HG03354 (cell line): Measurements from ENCODE around the gene MBLAC1.
"Not testable (repeated sequence)": the region's sequence is repeated elsewhere in the genome, so short reads cannot be mapped to it uniquely, and the experiment has no call there.

ENCODE experiments used
- ATAC-seq: cut with Tn5 transposase; IDR thresholded peaks from one replicate; pipeline ENCODE4 v1.9.1; 2021; ENCODE audit warnings: mild to moderate bottlenecking; ENCODE audit not compliant: unreplicated experiment, poor library complexity, severe bottlenecking

MBLAC1 gene

DNA sequence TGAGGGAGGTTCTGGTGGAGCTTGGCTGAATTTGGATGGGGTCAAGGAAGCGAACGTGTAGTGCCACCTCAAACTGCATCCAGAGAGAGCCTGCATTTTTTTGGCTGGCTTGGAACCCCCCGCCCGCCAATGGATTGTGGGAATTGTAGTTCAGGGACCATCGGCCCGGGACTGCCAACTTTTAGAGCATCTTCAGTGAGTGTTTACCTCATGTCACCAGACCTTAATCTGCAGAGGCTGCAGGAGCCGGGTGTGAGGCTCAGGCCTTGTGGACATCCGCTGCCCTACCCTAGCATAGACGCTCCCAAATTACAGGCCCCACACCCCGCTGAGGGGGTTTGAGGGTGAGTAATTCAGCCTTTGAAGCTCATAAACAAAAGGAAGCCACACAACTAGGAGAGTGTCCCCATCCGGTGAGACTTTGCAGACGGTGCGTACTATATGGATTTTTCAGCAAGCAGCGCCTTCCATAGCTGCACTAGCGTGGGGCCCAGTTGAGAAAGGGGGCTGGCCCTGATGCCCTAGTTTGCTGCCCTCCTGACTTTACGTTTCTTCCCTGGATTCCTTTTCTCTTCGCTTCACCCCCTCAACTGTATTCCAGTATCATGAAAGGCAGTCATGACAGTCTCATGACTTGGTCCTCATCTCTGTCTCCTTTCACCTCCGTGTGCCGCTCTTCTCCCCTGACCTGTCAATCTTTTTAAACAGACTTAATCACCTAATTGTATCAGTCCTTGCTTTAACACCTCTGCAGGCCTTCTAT is 6.6 kb upstream of the MBLAC1 start:
- ATAC-seq: peak; percentile 41

DNA sequence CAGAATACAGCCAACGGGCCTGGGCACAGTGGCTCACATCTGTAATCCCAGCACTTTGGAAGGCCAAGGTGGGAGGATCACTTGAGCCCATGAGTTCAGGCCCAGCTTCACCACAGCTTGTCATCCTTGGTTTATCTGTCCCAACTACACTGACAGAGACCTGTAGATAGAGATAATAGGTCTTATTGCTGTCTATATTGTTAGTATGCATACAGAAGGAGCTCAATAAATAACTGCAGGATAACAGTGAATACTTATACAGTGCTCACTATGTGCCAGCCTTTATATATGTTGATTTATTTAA is 6.1 kb upstream of the MBLAC1 start:
- ATAC-seq: no peak

DNA sequence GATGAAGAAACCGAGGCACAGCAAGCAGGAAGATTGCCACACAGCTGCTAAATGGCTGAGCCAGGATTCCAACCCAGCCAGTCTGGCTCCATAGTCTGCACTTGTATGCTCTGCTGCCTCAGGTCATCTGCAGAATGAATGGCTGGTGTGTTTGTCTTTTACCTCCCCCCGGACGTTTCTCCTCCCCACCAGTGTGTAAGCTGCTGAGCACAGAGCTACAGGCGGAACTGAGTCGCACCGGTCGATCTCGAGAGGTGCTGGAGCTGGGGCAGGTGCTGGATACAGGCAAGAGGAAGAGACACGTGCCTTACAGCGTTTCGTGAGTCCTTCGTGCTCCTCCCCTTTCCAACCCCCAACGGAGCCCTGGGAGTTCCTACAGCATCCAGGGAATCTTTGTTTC is 4.7 kb upstream of the MBLAC1 start:
- ATAC-seq: no peak

- ATAC-seq: no peak
These were observed 4.2 kb upstream of the MBLAC1 start for GRCh38 chr7:100122568-100122967.

DNA sequence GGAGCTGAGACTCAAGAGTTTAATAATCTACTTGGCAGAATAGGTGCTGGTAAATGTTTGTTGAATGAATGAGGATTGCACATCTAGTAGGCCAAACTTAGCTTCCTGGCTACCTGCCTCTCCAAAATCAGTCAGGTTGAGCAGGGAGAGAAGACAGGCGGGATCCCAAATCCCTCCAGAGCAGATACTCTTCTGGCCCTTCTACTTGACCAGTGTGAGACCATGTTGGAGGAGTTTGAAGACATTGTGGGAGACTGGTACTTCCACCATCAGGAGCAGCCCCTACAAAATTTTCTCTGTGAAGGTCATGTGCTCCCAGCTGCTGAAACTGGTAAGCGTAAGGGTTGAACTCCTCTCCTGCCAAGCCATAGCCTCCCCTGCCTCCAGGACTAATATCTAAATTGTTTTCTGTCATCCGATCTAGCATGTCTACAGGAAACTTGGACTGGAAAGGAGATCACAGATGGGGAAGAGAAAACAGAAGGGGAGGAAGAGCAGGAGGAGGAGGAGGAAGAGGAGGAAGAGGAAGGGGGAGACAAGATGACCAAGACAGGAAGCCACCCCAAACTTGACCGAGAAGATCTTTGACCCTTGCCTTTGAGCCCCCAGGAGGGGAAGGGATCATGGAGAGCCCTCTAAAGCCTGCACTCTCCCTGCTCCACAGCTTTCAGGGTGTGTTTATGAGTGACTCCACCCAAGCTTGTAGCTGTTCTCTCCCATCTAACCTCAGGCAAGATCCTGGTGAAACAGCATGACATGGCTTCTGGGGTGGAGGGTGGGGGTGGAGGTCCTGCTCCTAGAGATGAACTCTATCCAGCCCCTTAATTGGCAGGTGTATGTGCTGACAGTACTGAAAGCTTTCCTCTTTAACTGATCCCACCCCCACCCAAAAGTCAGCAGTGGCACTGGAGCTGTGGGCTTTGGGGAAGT is 2.2 kb upstream of the MBLAC1 start:
- ATAC-seq: no peak

DNA sequence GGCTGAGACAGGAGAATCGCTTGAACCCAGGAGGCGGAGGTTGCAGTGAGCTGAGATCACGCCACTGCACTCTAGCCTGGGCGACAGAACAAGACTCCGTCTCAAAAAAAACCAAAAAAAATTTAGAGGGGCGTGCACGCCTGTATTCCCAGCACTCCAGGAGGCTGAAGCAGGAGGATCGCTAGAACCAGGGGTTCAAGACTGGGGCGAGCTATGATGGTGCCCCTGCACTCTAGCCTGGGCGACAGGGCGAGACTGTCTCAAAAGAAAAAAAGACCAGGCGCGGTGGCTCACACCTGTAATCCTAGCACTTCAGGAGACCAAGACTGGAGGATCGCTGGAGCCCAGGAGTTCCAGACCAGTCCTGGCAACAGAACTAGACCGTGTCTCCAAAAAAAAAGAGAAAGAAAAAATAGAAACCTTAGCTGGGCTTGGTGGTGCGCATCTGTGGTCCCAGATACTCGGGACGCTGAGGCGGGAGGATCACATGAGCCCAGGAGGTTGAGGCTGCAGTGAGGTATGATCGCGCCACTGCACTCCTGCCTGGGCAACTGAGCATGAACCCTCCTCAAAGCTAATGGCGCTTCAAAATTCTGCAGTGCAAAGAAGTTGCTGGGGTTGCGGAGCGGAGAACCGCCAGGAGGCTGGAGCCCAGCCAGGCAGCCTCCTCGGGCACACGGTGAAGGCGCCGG is 382 bp upstream of the MBLAC1 start:
- no peak for ATAC-seq

DNA sequence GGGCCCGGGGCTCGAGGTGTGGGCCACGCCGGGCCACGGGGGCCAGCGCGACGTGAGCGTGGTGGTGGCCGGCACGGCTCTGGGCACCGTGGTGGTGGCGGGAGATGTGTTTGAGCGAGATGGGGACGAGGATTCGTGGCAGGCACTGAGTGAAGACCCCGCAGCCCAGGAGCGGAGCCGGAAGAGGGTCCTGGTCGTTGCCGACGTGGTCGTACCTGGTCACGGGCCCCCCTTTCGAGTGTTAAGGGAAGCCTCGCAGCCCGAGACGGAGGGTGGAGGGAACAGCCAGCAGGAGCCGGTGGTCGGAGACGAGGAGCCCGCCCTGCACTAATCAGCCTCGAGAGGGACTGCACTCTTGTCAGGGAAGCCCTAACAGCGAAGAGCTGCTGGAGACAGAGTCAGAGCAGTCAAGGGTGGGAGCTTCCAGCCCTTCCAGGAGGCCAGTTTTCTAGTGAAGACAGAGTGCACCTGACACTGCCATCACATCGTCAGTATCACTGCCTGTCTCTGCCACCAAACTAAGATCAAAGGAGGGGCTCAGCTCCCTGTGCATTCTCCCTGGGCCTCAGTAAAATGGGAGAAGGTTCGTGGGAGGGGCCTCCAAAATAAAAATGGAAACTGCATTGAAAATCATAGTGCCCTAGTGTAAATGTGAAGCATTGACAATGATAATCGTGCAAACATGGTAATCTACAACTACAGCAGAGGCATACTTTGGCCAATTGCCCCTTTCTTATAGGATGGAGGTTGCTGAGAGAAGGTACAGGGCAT is 1.3 kb downstream of the MBLAC1 start:
- ATAC-seq: no peak

GRCh38 chr7:100128637-100128963 is 1.8 kb downstream of the MBLAC1 start:
- no peak for ATAC-seq

DNA sequence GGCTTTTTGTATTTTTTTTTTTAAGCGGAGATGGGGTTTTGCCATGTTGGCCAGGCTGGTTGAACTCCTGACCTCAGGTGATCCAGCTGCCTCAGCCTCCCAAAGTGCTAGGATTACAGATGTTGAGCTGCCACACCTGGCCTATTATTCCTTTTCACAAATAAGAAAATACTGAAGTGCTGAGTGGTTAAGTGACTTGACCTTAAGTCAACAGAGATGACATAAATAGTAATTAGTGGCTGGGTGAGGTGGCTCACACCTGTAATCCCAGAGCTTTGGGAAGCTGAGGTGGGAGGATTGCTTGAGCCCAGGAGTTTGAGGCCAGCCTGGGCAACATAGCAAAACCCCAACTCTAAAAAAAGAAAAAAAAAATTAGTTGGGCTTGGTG is 3.4 kb downstream of the MBLAC1 start:
- not testable (repeated sequence) for ATAC-seq

DNA sequence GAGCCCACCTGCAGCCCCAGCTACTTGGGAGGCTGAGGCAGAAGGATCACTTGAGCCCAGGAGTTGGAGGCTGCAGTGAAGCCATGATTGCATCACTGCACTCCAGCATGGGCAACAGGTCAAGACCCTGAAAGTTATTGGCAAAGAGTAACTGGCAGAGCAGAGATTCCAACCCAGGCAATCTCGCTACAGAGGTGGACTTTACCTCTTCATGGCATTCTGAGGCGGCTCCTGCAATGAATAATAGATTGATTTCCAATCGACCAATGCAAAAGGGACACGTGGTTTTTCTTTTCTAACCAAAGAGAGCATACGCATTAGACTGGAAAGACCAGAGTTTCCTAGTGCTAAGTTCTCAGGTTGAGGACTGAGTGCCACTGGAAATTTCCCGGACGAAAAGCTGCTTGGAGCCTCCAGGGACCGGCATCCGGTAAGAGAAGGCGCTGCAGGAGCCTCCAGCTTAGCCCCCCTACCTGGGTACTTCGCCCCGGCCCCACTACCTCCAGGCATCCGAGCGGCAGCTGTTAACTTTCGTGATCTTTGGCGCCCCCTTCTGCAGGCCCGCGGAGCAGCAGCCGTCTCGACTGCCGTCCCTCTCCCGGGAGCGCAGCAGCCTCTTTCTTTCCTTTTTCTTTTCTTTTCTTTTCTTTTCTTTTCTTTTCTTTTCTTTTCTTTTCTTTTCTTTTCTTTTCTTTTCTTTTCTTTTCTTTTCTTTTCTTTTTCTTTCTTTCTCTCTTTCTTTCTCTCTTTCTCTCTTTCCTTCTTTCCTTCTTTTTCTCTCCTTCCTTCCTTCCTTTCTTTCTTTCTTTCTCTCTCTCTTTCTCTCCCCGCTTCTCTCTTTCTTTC is 4.1 kb downstream of the MBLAC1 start:
- no peak for ATAC-seq

DNA sequence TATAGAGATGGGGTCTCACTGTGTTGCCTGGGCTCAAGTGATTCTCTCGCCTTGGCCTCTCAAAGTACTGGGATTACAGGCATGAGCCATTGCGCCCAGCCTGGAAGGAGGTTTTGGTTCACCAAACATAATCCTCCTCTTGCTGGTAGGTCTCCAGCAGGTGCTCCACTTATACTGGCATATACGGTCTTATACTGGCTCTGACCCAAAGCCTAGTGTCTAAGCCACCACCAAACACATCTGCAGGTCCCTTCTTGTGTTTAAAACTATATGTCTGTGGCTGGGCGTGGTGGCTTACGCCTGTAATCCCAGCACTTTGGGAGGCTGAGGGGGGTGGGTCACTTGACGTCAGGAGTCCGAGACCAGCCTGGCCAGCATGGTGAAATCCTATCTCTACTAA is 5.4 kb downstream of the MBLAC1 start:
- ATAC-seq: no peak

DNA sequence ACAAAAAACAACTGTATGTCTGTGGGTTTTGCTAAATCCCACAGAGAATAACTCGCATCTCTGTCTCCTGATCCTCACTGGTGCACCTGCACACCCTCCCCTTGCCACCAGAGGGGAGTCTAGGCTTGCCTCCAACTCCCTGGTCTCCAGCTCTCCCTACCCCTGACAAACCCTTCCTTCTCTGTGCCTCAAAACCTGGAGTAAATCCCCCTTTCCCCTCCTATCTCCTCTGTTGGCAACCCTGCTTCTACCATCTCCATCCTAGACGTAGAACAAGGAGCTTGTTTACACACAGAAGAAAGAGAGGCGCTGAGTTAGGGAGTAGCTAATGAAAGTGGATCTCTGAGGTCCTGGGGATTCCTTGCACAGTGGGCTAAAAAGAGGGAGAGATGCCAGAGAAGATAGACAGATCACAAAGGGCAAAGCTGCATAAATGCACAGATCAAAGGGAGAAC is 6.0 kb downstream of the MBLAC1 start:
- ATAC-seq: peak; percentile 71

DNA sequence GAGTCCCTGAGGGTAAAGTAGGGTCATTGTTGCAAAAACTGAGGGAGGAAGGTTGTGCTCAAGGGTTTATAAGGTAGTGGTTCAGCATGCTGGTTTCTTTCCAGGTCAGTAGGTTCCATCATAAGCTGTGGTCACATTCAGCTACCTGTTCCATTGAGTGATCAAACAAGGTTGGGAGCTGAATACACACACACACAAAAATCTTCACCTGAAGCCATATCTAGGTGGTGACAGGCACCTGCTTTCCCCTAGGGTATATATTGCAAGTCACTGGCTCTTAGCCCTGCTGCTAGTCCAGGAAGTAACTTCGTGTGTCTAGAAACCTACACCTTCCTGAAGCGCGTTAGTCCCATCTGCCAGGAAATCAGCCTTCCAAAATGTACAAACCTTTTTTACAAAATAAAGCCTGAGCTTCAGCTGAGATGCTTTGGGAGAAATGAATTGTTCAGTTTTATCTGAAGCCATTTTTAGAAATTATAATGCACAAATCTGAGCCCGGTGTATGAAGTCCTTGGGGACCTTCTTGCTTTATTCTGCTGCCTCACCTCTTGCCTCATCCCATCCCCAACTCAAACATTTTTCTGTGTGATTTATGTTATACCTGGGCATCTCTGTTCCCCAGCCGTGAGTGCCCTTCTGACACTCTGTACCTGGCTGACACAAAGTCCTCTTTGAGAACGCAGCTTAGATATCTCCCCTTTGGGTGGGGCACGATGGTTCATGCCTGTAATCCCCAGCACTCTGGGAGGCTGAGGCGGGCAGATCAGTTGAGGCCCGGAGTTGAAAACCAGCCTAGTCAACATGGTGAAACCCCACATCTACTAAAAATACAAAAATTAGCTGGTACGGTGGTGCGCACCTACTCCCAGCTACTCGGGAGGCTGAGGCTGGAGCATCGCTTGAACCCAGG is 11.3 kb downstream of the MBLAC1 start:
- ATAC-seq: no peak

- ATAC-seq: no peak
These were observed 14.8 kb downstream of the MBLAC1 start for GRCh38 chr7:100141555-100141949.

DNA sequence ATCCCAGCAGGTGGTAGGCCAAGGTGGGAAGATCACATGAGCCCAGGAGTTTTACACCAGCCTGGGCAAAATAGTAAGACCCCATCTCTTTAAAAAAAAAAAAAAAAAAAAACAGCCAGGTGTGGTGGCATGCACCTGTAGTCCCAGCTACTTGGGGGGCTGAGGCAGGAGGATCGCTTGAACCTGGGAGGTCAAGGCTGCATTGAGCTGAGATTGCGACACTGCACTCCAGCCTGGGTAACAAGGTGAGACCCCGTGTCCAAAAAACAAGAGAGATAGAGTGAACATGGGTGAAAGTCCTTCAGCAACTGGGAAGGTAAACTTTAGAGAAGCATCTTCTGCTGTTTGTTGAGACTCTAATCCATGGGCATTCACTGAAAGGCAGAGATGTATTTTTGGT is 15.7 kb downstream of the MBLAC1 start:
- ATAC-seq: no peak

DNA sequence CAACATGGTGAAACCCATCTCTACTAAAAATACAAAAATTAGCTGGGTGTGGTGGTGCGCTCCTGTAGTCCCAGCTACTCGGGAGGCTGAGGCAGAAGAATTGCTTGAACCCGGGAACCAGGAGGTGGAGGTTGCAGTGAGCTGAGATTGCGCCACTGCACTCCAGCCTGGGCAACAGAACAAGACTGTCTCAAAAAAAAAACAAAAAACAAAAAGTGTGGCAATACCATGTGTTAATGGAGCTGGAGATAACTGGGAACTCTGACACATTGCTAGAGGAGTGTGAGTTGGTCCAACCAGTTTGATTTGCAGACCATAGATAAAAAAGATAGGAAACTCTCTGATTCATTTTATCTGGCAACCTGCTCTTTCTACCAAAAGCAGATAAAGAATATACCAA is 19.6 kb downstream of the MBLAC1 start:
- ATAC-seq: not testable (repeated sequence)

GRCh38 chr7:100147278-100147677 is 20.5 kb downstream of the MBLAC1 start:
- no peak for ATAC-seq

GRCh38 chr7:100148225-100148558 is 21.4 kb downstream of the MBLAC1 start:
- ATAC-seq: no peak
